HCT116 (cell line): Measurements from ENCODE around the gene CARNS1. TPM values are rescaled to one million over a fixed set of nuclear protein-coding genes. Genes with fewer than 3 reads are reported as not detected.
"Not testable (repeated sequence)": the region's sequence is repeated elsewhere in the genome, so short reads cannot be mapped to it uniquely, and the experiment has no call there.

Experiments used
- ATAC-seq: fragments of 200-7000 bp; cut with Tn5 transposase; 2 replicates; pipeline ENCODE4 v1.9.1; 2020; ENCODE audit warnings: mild to moderate bottlenecking, moderate library complexity
- BruUV-seq: library from RNA; stranded (reverse); fragments of 400-500 nt; replicated peaks from 2 replicates; lab custom pipeline; 2021; lab: Mats Ljungman, UMichigan
- CTCF ChIA-PET: fragments of 300-600 bp; sonication (Branson Sonifier 250); formaldehyde crosslinking; loops from one replicate; lab custom pipeline; 2021; ENCODE audit warnings: antibody characterized with exemption; lab: Charles Lee
- POLR2A ChIA-PET: fragments of 300-600, 350-600 bp; sonication (Branson Sonifier 250); formaldehyde crosslinking; loops from one replicate; lab custom pipeline; 2021; ENCODE audit warnings: antibody characterized with exemption; lab: Charles Lee
- RAD21 ChIA-PET, 2 experiments: fragments of 300-600 bp; sonication (Branson Sonifier 250); formaldehyde crosslinking; loops; one replicate each; lab custom pipeline; 2023; ENCODE audit warnings: low total read pairs in 2 of 2; ENCODE audit not compliant: uncharacterized antibody in 2 of 2, unreplicated experiment in 2 of 2, low non-redundant PET in 1 of 2; lab: Charles Lee
- DNase-seq: peaks from one replicate; pipeline ENCODE4 v3.0.0-alpha.2; 2010; ENCODE audit warnings: low read depth, low spot score
- H2AFZ ChIP-seq: fragments of 200-600 bp; shearing (Covaris generic), sonication (generic); 2 replicates; pipeline ENCODE4 v1.6.1; 2017; ENCODE audit warnings: low read depth, mixed run types, mixed read lengths, antibody characterized with exemption, low read length; ENCODE audit not compliant: poor library complexity, severe bottlenecking
- H3K27ac ChIP-seq: 2 replicates; pipeline ENCODE4 v1.5.1; 2012; ENCODE audit warnings: low read depth, low read length
- H3K27me3 ChIP-seq: fragments of 200-600 bp; sonication (generic); 2 replicates; pipeline ENCODE4 v1.6.1; 2016; ENCODE audit warnings: mixed run types, low read length, mixed read lengths; ENCODE audit not compliant: insufficient read depth
- H3K36me3 ChIP-seq, 2 experiments: fragments of 200-500 bp in 1 of 2; fragments of 200-600 bp in 1 of 2; sonication (Bioruptor generic) in 1 of 2; sonication (generic) in 1 of 2; 2 replicates each; pipeline versions ENCODE4 v1.5.1 to v1.6.1; 2014 to 2016; ENCODE audit warnings: low read length in 2 of 2, inconsistent platforms in 1 of 2, mixed read lengths in 1 of 2, mixed run types in 1 of 2; ENCODE audit not compliant: insufficient read depth in 2 of 2, control insufficient read depth in 1 of 2
- H3K4me1 ChIP-seq, 2 experiments: fragments of 200-600 bp in 1 of 2; sonication (generic) in 1 of 2; 2 replicates each; pipeline versions ENCODE4 v1.5.1 to v1.6.1; 2012 to 2017; ENCODE audit warnings: low read length in 2 of 2, inconsistent platforms in 1 of 2, mild to moderate bottlenecking in 1 of 2, mixed read lengths in 1 of 2, mixed run types in 1 of 2, moderate library complexity in 1 of 2; ENCODE audit not compliant: insufficient read depth in 2 of 2, control insufficient read depth in 1 of 2
- H3K4me2 ChIP-seq: fragments of 200-600 bp; sonication (generic); 2 replicates; pipeline ENCODE4 v1.6.1; 2017; ENCODE audit warnings: mixed run types, low read length, mixed read lengths
- H3K4me3 ChIP-seq, 2 experiments: fragments of 200-600 bp in 1 of 2; sonication (generic) in 1 of 2; replicated peaks in 1 of 2; 2 replicates each; pipeline ENCODE4 v1.5.1; 2011 to 2016; ENCODE audit warnings: low read length in 2 of 2, control low read depth in 1 of 2, low read depth in 1 of 2, mild to moderate bottlenecking in 1 of 2, mixed read lengths in 1 of 2, mixed run types in 1 of 2
- H3K79me2 ChIP-seq: fragments of 200-600 bp; sonication (generic); 2 replicates; pipeline ENCODE4 v1.6.1; 2017; ENCODE audit warnings: mild to moderate bottlenecking, mixed run types, low read length, moderate library complexity, mixed read lengths; ENCODE audit not compliant: insufficient read depth
- H3K9ac ChIP-seq: fragments of 200-600 bp; sonication (generic); 2 replicates; pipeline ENCODE4 v1.6.1; 2016; ENCODE audit warnings: low read length, mixed read lengths
- H3K9me2 ChIP-seq: fragments of 200-600 bp; sonication (generic), shearing (Covaris generic); 2 replicates; pipeline ENCODE4 v1.6.1; 2017; ENCODE audit warnings: mixed run types, mild to moderate bottlenecking, moderate library complexity; ENCODE audit not compliant: insufficient read depth
- H3K9me3 ChIP-seq, 2 experiments: fragments of 200-500 bp in 1 of 2; fragments of 200-600 bp in 1 of 2; sonication (Bioruptor generic) in 1 of 2; sonication (generic) in 1 of 2; 2 replicates each; pipeline ENCODE4 v1.6.1; 2014 to 2017; ENCODE audit warnings: low read length in 2 of 2, mixed read lengths in 2 of 2, inconsistent platforms in 1 of 2, low read depth in 1 of 2, mild to moderate bottlenecking in 1 of 2, mixed run types in 1 of 2, moderate library complexity in 1 of 2; ENCODE audit not compliant: control insufficient read depth in 1 of 2, insufficient read depth in 1 of 2
- H4K20me1 ChIP-seq: fragments of 200-600 bp; sonication (generic), shearing (Covaris generic); 2 replicates; pipeline ENCODE4 v1.6.1; 2017; ENCODE audit warnings: mixed run types, mild to moderate bottlenecking, moderate library complexity; ENCODE audit not compliant: insufficient read depth
- CEBPB ChIP-seq: IDR thresholded peaks from 2 replicates; pipeline ENCODE4 v1.6.1; 2012; ENCODE audit warnings: low read depth
- EGR1 ChIP-seq: IDR thresholded peaks from 2 replicates; pipeline ENCODE4 v1.6.1; 2012; ENCODE audit warnings: low read depth
- intact Hi-C: fragments of 100-400 bp; cut with micrococcal nuclease; formaldehyde crosslinking; loops from 2 replicates; pipeline ENCODE4 v1.10.0; 2022
- total RNA-seq: library from RNA; stranded (reverse); gene quantifications from one replicate; pipeline ENCODE4 v1.2.1, GENCODE V29; 2021; ENCODE audit not compliant: unreplicated experiment

Gene CARNS1
- total RNA-seq, 1 experiment from 2014 or later: 1.0 TPM

DNA sequence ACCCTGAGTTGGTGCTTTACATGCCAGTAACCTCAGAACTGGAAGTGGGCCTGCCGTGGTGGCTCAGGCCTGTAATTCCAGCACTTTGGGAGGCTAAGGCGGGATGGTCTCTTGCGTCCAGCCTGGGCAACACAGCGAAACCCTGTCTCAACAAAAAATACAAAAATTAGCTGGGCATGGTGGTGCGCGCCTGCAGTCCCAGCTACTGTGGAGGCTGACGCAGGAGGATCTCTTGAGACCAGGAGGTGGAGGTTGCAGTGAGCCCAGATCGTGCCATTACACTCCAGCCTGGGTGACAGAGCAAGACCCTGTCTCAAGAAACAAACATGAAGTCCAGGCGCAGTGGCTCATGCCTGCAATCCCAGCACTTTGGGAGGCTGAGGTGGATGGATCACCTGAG is 12.4 kb upstream of the CARNS1 start:
- H3K9ac ChIP-seq, DNase-seq, H3K9me2 ChIP-seq, H3K27ac ChIP-seq, ATAC-seq, POLR2A ChIA-PET, H4K20me1 ChIP-seq, H3K9me3 ChIP-seq, H3K4me3 ChIP-seq, H3K27me3 ChIP-seq, H3K4me2 ChIP-seq, BruUV-seq, RAD21 ChIA-PET, H2AFZ ChIP-seq: not testable (repeated sequence)
- Histone ChIP-seq H3K79me2 (peaks cover 24% of the 10 kb centered on the region), H3K36me3 (peaks cover 2 to 13% of the 10 kb centered on the region in 2 experiments; a peak in 3 of 4 replicates), H3K4me1 (peaks cover 9 to 18% of the 10 kb centered on the region in 2 experiments)
- intact Hi-C loops: loop anchor here (2.0 kb wide), 1 partner anchor 66 kb away; the partner anchor contains the start of gene TMEM134
- CTCF ChIA-PET: interaction anchor here (2.0 kb wide), 1 partner anchor 51 kb away, joined by 9 read pairs; the partner anchor contains the start of gene POLD4

DNA sequence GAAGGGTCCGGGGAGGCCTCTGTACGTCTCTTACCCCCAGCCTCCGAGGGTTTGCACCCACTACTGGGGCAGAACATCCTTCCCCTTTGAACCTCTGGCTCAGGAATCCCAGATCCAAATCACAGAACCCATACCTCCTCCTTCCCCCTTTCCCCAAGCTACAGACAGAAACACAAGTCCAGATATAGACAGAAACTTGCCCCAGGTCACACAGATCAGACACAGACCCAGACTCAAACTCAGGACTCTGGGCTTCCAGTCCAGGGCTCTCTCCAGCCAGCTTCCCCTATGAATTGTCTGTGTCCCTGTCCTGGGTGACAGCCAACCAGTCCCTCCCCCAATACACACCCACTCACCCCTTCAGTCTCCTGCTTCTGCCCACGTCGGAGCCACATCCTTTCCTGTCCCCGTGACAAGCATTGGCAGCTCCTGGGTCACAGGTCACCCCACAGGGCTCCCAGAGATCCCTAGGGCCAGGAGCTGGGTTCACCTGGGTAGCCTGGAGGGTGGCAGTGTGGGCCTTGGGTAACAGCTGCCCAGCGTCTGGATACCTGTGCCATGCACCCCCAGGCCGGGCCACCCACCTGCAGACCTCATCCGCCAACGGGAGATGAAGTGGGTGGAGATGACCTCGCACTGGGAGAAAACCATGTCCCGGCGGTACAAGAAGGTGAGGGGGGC is 10.8 kb upstream of the CARNS1 start:
- no peaks in the 10 kb centered on the region for H3K27me3 ChIP-seq
- ChIA-PET POLR2A (no interaction called here), RAD21 (no interaction called here), CTCF (no interaction called here)
- H3K4me1 ChIP-seq: peaks cover 9 to 18% of the 10 kb centered on the region in 2 experiments
- H3K9me2 ChIP-seq: no peaks in the 10 kb centered on the region
- no peak overlapping the region for H2AFZ ChIP-seq
- DNase-seq (no peak), ATAC-seq (no peak)
- no peaks in the 10 kb centered on the region for H3K36me3 ChIP-seq
- H3K9ac ChIP-seq: no peak overlapping the region
- no peaks in the 10 kb centered on the region for H3K9me3 ChIP-seq
- no peaks in the 10 kb centered on the region for H4K20me1 ChIP-seq
- intact Hi-C loops: no loop called here
- BruUV-seq: no TSS peak
- no peak overlapping the region for H3K27ac ChIP-seq
- no peak overlapping the region for H3K4me3 ChIP-seq
- peaks cover 15% of the 10 kb centered on the region for H3K79me2 ChIP-seq
- no peak overlapping the region for H3K4me2 ChIP-seq
- no peak for TF ChIP-seq EGR1
- TF ChIP-seq CEBPB: no peak
